Hypothalamus (tissue), 51 donors: ENCODE data around the gene KCNH6.
A peak's percentile ranks its signal among the peaks of the same experiment; 100 is the strongest.

ENCODE experiments used
- DNase-seq, 51 donors: peaks; one replicate each; lab custom pipeline; 2025; lab: John Stamatoyannopoulos, UW

Gene KCNH6, protein sequence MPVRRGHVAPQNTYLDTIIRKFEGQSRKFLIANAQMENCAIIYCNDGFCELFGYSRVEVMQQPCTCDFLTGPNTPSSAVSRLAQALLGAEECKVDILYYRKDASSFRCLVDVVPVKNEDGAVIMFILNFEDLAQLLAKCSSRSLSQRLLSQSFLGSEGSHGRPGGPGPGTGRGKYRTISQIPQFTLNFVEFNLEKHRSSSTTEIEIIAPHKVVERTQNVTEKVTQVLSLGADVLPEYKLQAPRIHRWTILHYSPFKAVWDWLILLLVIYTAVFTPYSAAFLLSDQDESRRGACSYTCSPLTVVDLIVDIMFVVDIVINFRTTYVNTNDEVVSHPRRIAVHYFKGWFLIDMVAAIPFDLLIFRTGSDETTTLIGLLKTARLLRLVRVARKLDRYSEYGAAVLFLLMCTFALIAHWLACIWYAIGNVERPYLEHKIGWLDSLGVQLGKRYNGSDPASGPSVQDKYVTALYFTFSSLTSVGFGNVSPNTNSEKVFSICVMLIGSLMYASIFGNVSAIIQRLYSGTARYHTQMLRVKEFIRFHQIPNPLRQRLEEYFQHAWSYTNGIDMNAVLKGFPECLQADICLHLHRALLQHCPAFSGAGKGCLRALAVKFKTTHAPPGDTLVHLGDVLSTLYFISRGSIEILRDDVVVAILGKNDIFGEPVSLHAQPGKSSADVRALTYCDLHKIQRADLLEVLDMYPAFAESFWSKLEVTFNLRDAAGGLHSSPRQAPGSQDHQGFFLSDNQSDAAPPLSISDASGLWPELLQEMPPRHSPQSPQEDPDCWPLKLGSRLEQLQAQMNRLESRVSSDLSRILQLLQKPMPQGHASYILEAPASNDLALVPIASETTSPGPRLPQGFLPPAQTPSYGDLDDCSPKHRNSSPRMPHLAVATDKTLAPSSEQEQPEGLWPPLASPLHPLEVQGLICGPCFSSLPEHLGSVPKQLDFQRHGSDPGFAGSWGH

DNA sequence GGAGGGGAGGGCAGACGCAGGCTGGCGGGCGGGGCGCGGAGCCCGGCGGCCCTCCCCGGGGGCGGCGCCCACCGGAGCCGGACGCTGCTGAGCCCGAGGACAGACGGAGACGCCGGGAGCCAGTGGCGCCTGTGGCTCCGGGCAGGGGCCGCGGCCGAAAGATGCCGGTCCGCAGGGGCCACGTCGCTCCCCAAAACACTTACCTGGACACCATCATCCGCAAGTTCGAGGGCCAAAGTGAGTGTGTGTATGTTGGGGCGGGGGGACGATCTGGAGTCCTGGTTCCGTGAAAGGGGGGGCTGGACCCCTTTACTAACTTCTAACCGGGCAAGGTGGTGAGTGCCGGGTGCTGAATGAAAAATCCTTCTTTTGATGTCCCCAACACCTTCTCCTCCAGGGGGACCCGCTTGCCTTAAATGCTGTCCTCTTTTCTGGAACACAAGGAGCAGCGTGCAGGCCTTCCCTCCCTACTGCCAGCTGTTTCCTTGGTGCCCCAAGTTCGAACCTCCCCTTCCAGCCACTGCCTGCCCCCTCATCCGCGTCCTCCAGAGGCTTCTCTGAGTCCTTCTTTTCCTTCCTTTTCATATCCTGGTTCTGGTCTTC lies at the start of gene KCNH6:
Gene KCNH6 (plus strand): TSS at position 106 of the 603 bp plus-strand sequence. CDS start 56 bp downstream, at position 162.
- no peak for DNase-seq

DNA sequence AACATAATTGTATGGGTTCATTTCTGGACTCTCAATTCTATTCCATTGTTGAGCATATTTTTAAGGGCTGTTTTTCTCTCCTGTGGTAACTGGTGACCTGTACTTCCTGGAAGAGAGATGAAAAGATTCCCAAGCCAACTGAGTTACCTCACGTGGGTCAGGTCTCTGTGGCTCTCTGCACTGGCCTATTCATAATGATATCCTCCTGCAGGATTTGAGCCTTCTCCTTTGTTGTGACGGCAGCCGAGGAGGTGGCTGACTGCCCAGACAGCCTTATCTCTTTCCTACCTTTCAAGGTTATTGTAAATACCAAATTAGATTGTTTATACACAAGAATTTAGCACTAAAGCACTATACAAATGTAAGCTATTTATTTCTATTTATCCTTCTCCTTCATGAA lies 49.0 kb upstream of the KCNH6 start:
- DNase-seq: no peak

DNA sequence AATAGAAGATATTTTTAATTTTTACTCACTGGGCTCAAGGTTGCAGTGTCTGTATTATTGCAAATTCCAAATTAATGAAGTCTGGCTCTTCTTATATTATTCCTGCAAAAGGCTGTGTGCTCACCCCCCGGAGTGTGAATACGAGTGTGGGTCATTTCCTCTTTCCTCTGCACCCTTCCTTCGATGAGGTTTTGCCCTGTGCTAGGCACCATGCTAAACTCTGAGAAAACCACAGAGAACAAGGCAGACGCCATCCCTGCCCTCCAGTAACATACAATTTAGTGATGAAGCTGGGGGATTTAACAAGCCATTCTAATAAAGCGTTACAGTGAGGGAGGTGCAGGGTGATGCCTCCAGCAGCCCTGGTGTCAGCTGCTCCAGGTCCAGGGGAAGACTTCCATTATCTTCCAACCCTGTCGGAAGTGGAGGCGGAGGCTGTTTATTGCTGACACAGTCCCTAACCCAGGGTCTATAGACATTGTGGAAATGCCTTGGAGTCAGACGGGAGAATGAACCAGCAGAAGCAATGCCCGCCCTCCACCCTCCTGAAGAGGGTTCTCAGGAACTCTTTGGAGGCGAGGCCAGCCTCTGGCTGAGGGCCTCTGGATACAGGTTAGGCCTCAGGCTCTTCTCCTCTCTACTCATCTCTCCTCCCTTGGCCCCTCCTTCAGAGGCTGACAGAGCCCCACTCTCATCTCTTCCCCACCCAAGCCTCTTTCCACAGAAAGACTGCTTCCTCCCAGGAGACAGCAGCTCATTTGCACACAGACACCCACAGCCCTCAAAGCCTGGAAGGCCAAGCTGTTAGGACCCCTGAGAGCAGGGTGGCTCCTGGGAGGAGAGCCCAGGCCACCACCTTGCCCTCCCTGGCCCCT lies 48.3 kb upstream of the KCNH6 start:
- DNase-seq: no peak

DNA sequence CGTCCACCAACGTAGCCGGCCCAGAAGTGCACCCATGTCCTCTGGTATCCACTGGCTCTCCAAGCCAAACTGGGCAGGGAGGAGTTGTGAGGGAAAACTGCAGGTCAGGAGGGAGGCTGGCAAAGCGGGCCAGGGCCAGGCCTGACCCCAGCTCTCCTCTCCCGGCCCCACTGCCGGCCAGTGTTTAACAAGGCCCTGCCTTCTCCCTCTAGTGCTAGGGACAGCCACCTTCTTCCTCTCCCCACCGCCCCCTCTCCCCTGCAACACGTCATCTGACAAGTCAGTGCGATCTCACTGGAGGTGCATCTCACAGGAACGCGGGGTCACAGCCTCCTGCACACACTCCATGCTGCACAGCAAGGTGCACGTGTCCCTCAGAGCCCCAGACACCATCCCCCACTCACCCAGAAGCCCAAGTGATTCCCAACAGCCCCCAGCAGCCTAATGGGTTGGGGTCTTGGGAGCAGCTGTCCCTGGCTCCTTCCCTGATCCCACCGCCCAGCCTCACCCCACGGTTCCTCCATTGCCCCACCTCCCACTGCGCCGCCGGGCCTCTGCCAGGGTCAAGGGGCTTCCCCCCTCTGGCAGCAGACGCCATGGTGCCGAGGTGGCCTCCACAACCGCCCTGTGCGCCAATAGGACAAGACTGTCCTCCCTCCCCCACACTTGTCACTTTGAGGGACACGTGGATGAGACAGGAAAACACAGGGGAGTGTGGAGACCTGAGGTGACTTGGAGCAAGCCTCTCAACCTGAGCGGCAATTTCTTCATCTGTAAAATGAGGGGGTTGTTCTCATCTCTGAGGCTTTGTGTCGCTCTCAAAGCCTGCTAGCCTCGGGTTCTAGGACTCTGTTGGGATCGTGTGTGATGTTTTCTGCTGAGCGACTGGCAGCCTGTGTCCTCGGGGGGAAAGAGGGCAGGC lies 47.4 kb upstream of the KCNH6 start:
- DNase-seq: no peak

DNA sequence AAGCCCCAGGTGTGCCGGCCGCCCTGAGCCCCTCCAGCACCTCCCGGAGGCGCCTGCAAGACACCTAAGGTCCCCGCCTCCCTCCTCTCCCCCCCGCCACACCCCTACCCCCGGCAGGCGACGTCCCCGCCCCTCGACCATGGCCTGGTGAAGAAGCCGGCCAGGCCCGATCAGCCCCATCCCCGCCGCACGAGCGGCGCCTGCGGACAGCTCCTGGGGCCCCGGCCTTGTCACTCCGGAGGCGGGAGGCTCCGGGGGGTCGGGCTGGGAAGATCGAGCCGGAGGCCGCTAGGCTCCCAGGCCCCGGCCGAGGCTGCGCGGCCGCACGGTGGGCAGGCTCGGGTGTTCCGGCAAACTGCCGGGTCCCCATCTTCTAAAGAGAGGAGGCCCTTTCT lies 46.7 kb upstream of the KCNH6 start:
- DNase-seq: no peak

DNA sequence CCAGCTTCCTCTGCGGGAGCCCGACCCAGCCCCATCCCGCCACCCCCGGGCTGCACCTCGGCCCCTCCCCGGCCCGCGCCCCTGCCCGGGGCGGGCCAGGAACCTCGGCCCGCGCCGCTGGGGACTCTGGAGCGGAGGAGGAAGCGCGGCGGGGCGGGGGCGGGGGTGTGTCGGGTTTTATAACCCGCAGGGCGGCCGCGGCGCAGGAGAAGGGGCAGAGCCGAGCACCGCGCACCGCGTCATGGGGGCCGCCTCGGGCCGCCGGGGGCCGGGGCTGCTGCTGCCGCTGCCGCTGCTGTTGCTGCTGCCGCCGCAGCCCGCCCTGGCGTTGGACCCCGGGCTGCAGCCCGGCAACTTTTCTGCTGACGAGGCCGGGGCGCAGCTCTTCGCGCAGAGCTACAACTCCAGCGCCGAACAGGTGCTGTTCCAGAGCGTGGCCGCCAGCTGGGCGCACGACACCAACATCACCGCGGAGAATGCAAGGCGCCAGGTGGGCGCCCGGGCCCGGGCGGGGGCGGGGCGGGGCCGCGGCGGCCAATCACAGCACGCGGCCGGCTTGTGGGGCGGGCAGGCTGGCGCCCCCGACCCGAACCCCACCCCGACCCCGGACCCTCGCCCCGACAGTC lies 46.2 kb upstream of the KCNH6 start, which contains the start of gene ACE:
Gene ACE (plus strand): TSS at position 208 of the 626 bp plus-strand sequence. CDS start 34 bp downstream, at position 242.
- DNase-seq: peak in 7 of 51 donors; percentile 8 to 39 (median 15)

DNA sequence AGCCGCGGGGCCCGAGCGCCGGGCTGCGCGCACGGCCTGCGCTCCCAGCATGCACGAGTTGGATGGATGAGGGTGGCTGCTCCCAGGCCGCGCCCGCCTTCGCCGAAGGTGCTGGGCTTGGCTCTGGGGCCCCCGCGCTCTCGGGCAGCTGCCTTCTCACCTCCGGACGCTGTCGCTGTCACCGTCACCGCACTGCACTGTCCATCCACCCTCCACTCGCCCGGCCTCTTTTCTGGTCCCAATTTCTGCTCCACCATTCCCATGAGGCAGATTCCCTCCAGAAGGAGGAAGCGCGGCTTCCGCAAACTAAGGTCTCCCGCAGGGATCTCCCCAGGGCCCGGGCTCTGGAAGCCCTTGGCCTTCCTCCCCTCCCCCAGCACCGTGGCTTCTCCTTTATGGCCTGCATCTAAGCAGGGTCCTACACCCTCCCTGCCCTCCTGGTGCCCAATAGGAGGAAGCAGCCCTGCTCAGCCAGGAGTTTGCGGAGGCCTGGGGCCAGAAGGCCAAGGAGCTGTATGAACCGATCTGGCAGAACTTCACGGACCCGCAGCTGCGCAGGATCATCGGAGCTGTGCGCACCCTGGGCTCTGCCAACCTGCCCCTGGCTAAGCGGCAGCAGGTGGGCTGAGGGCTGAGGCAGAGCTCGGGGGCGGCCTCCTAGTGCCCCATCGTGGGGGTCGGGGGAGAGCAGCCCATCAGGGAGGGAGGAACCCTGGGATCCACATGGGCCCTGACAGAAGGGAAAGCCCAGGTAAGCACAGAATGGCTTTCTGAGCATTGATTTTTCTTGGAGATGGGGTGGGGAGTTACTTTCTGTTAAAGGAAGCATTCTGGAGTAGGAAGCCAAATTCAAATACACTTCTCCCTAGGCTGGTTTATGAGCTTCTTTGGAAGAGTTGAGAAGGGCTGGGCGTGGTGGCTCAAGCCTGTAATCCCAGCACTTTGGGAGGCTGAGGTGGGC lies 45.4 kb upstream of the KCNH6 start:
- DNase-seq: no peak

DNA sequence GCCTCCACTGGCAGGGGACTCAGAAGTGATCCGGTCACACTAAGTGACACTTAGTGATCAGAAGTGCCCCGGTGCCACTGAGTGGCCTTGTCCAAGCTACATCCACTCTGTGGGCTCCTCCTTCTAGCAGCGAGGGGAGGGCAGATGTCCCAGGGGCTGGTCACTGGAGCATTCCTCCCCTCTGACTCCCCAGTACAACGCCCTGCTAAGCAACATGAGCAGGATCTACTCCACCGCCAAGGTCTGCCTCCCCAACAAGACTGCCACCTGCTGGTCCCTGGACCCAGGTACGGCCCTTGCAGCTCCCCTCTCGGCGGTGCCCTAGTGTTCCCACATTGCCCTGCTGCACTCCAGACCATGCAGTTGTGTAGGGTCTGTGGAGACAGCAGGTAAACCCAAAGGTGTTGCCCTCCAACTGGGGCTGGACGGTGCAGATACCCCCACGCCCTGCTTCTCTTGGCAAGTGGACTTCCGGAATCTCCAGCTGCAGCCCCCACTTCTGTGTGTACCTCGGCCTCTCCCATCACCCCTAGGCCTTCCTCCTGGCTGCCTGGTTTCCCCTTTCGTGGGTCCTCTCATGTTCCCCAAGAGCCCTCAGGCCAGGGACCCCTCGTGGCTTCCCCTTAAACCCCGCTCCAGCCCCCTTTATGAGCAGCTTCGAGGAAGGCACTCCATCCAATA lies 44.2 kb upstream of the KCNH6 start:
- peak in 24 of 51 donors; percentile 3 to 46 (median 20) for DNase-seq

DNA sequence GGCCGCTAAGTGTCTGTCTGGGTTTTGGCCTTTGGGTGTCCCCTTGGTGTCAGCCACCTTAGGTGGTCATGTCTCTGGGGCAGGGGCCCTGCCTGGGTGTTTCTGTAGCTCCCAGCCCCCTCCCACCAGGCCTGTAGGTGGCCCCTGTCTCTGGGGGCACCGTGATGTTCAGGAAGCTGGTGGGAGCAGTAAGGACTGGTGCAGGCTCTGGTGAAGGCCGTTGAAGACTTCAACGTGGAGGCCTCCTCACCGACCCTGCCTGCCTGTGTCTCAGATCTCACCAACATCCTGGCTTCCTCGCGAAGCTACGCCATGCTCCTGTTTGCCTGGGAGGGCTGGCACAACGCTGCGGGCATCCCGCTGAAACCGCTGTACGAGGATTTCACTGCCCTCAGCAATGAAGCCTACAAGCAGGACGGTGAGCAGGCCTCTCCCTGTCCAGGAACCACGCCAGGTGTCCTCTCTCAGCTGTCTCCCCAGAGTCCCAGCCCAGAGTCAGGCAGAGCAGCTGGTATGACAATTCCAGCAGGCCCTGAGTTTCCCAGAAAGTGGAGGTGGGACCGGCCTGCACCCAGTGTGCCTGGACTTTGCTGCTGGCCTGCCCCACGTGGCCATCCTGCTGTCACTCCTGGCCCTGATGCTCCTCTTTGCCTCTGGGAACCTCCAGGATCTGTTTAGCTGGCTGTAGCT lies 43.5 kb upstream of the KCNH6 start:
- DNase-seq: no peak

DNA sequence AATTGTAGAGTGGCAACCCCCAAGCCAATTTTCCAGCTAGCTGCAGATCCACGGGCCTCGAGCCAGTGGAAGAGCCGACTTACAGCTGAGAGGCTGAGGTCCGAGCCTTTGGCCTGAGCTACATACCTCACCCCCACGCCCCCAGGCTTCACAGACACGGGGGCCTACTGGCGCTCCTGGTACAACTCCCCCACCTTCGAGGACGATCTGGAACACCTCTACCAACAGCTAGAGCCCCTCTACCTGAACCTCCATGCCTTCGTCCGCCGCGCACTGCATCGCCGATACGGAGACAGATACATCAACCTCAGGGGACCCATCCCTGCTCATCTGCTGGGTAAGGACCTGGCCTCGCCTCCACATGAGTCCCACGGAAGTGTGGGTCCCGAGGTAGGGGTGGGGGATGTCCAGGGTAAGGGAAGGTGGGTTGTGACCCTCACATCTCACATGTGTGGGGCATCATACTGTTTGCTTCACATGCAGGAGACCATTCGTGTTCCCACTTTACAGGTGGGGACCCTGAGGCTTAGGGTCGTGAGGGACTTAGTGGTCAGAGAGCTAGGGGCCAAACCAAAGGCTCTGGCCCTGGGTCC lies 42.9 kb upstream of the KCNH6 start:
- DNase-seq: no peak

DNA sequence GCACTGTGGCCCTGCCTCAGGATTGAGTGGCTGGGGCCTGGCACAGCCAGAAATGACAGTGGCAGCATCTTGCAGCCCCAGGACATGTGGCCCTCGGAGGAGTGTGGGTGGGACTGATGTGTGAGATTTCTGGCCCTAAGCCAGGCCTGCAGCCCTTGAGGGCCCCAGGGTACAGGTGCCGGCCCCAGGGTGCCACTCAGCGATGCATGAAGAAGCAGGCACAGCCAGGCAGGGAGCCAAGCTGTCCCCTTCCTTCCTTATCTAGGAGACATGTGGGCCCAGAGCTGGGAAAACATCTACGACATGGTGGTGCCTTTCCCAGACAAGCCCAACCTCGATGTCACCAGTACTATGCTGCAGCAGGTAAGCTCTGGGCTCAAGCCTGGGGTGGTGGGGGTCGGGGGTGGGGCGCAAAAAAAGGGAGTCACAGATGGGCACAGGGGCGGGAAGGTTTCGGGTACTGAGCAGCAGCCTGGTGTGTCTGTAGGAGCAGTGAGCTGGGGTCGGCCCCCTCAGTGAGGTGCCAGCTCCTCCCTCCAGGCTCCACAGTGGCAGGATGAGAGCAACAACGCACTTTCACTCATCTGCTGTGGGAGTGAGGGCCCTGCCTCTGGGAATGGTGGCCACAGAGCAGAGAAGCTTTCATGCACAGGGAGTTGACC lies 42.2 kb upstream of the KCNH6 start:
- no peak for DNase-seq

DNA sequence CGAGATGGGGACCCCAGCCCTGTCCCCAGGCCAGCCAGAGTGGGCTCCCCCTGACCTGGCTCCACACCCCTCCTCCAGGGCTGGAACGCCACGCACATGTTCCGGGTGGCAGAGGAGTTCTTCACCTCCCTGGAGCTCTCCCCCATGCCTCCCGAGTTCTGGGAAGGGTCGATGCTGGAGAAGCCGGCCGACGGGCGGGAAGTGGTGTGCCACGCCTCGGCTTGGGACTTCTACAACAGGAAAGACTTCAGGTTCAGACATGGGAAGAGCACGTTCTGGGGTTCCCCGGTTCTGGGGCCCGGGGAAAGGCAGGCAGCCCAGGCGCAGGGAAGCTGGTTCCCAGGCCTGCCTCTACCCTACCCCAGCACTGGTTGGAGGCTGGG lies 41.7 kb upstream of the KCNH6 start:
- DNase-seq: no peak

DNA sequence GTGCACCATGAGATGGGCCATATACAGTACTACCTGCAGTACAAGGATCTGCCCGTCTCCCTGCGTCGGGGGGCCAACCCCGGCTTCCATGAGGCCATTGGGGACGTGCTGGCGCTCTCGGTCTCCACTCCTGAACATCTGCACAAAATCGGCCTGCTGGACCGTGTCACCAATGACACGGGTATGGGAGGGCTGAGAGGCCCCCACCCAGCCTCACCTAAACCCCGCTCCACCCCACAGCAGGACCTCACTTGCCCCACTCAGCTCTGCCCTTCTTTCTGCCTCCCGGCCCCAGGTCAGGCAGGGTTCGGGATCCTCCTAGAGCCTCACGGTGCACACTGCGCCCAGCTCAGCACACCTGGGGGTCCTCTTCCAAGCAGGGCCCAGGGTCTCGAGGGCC lies 40.6 kb upstream of the KCNH6 start:
- DNase-seq: no peak

DNA sequence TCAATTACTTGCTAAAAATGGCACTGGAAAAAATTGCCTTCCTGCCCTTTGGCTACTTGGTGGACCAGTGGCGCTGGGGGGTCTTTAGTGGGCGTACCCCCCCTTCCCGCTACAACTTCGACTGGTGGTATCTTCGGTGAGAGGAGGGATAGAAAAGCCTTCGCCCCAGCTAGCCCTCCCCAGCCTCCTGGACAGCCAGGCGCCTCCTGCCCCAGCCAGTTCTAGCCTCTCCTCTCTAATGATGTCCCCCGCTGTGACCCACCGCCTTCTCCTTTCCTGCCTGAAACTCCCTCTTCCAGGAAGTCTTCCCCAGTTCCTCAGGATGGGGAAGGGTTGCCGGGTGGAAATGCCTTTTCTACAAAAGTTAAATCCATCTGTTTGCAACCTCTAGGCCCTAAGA lies 40.1 kb upstream of the KCNH6 start:
- DNase-seq: no peak
